Caco-2 (cell line): ENCODE results near the gene REM2. TPM values are rescaled to one million over a fixed set of nuclear protein-coding genes. Genes with fewer than 3 reads are reported as not detected.

ENCODE experiments used
- BruUV-seq: library from RNA; stranded (reverse); fragments of 400-500 nt; replicated peaks from 2 replicates; lab custom pipeline; 2021; lab: Mats Ljungman, UMichigan
- CTCF ChIA-PET: fragments of 300-600 bp; sonication (Branson Sonifier 250); formaldehyde crosslinking; loops from one replicate; lab custom pipeline; 2022; ENCODE audit warnings: antibody characterized with exemption; lab: Charles Lee
- POLR2A ChIA-PET: fragments of 300-600 bp; sonication (Branson Sonifier 250); formaldehyde crosslinking; loops from one replicate; lab custom pipeline; 2022; ENCODE audit warnings: antibody characterized with exemption; lab: Charles Lee
- DNase-seq, 2 experiments: peaks; one replicate each; pipeline versions ENCODE4 v3.0.0 to v3.0.0-alpha.2; 2020 to 2022
- H3K27me3 ChIP-seq: replicated peaks from 2 replicates; pipeline ENCODE4 v1.6.0; 2011; ENCODE audit warnings: low read length; ENCODE audit not compliant: control insufficient read depth, insufficient read depth
- H3K36me3 ChIP-seq: 2 replicates; pipeline ENCODE4 v1.5.1; 2011; ENCODE audit warnings: low read length; ENCODE audit not compliant: control insufficient read depth, insufficient read depth
- H3K4me1 ChIP-seq: fragments of 250-450 bp; sonication (Bioruptor Pico); 2 replicates; pipeline ENCODE4 v1.5.1; 2020; ENCODE audit warnings: mild to moderate bottlenecking
- H3K4me3 ChIP-seq: 2 replicates; pipeline ENCODE4 v1.5.1; 2011; ENCODE audit warnings: low read depth, mild to moderate bottlenecking, control low read depth, low read length
- H3K9me3 ChIP-seq: fragments of 250-450 bp; sonication (Bioruptor Pico); 2 replicates; pipeline ENCODE4 v1.5.1; 2020; ENCODE audit warnings: mild to moderate bottlenecking, moderate library complexity
- H3K27ac Mint-ChIP-seq: one replicate; pipeline ENCODE4 v1.8.0; 2022; ENCODE audit warnings: mixed read lengths; ENCODE audit not compliant: unreplicated experiment
- H3K27me3 Mint-ChIP-seq: one replicate; pipeline ENCODE4 v1.8.0; 2022; ENCODE audit warnings: mixed read lengths; ENCODE audit not compliant: insufficient read depth, unreplicated experiment
- H3K36me3 Mint-ChIP-seq: one replicate; pipeline ENCODE4 v1.8.0; 2022; ENCODE audit warnings: mild to moderate bottlenecking, mixed read lengths; ENCODE audit not compliant: insufficient read depth, unreplicated experiment
- H3K4me1 Mint-ChIP-seq: one replicate; pipeline ENCODE4 v1.8.0; 2022; ENCODE audit warnings: low read depth, mixed read lengths; ENCODE audit not compliant: unreplicated experiment
- H3K4me3 Mint-ChIP-seq: one replicate; pipeline ENCODE4 v1.8.0; 2022; ENCODE audit warnings: mild to moderate bottlenecking, moderate library complexity, mixed read lengths; ENCODE audit not compliant: unreplicated experiment
- H3K9me3 Mint-ChIP-seq: one replicate; pipeline ENCODE4 v1.8.0; 2022; ENCODE audit warnings: mixed read lengths; ENCODE audit not compliant: unreplicated experiment
- CTCF ChIP-seq, 2 experiments: fragments of 200-600 bp in 1 of 2; IDR thresholded peaks; 1 replicate in 1 of 2; 2 replicates in 1 of 2; pipeline versions ENCODE4 v1.5.1 to v1.8.0; 2011 to 2022; ENCODE audit warnings: antibody characterized with exemption in 1 of 2, control low read depth in 1 of 2, inconsistent platforms in 1 of 2, low read depth in 1 of 2, low read length in 1 of 2, mild to moderate bottlenecking in 1 of 2, moderate library complexity in 1 of 2; ENCODE audit not compliant: insufficient read depth in 1 of 2, severe bottlenecking in 1 of 2, unreplicated experiment in 1 of 2
- intact Hi-C: fragments of 100-400 bp; cut with micrococcal nuclease; formaldehyde crosslinking; loops from one replicate; pipeline ENCODE4 v1.10.0; 2022; ENCODE audit not compliant: unreplicated experiment
- total RNA-seq: library from RNA; stranded (reverse); gene quantifications from 2 replicates; pipeline ENCODE4 v1.2.3, GENCODE V29; 2022

Gene REM2
- total RNA-seq, 1 experiment from 2014 or later: 0.41 TPM

- Histone ChIP-seq H3K9me3 (no peaks in the 10 kb centered on the region), H3K4me1 (peaks cover 10% of the 10 kb centered on the region; the same call in 1 of the 2 replicates), H3K36me3 (no peaks in the 10 kb centered on the region; the same call in 1 of the 2 replicates), H3K4me3 (no peak overlapping the region), H3K27me3 (no peaks in the 10 kb centered on the region)
- Mint-ChIP-seq H3K9me3 (no peaks in the 10 kb centered on the region), H3K36me3 (peaks cover 6% of the 10 kb centered on the region), H3K27ac (no peak overlapping the region), H3K4me3 (no peak overlapping the region), H3K27me3 (no peaks in the 10 kb centered on the region), H3K4me1 (peaks cover 20% of the 10 kb centered on the region)
- intact Hi-C loops: no loop called here
- ChIA-PET CTCF (interaction anchor here (0.5 kb wide), 1 partner anchor 127 kb away, joined by 5 read pairs; no protein-coding TSS in a partner anchor), POLR2A (no interaction called here)
- BruUV-seq: no TSS peak
- DNase-seq: no peak
- TF ChIP-seq CTCF (IDR thresholded peaks at IDR 0.05; ENCODE audit: insufficient read depth in 1 of 2, low read depth in 1 of 2, low read length in 1 of 2, severe bottlenecking in 1 of 2, unreplicated experiment in 1 of 2): no peak
Measured at GRCh38 chr14:22935156-22935555, 52.1 kb downstream of the REM2 start.

Other genes starting within 250 kb of the REM2 start
- 0.16 and 0.18 TPM in 2 replicates for gene OR6J1, start 238.9 kb upstream of the REM2 start, total RNA-seq
- 110 and 116 TPM in 2 replicates for gene OXA1L, start 116.5 kb upstream of the REM2 start, total RNA-seq
- gene SLC7A7, start 67.8 kb upstream of the REM2 start, total RNA-seq: 380 and 443 TPM in 2 replicates
- gene MRPL52, start 53.3 kb upstream of the REM2 start, total RNA-seq: 149 TPM in 2 replicates
- 57.2 and 62.9 TPM in 2 replicates for gene MMP14, start 46.6 kb upstream of the REM2 start, total RNA-seq
- 29.6 and 34.0 TPM in 2 replicates for gene LRP10, start 11.5 kb upstream of the REM2 start, total RNA-seq
- gene RBM23, start 35.9 kb downstream of the REM2 start, total RNA-seq: 67.0 and 70.0 TPM in 2 replicates
- gene PRMT5, start 46.2 kb downstream of the REM2 start, total RNA-seq: 107 and 111 TPM in 2 replicates
- gene HAUS4, start 73.9 kb downstream of the REM2 start, total RNA-seq: 67.7 and 70.7 TPM in 2 replicates
- gene AJUBA, start 99.3 kb downstream of the REM2 start, total RNA-seq: 184 and 211 TPM in 2 replicates
- 7.2 and 7.8 TPM in 2 replicates for gene C14orf93, start 126.9 kb downstream of the REM2 start, total RNA-seq
- 172 and 189 TPM in 2 replicates for gene PSMB5, start 151.7 kb downstream of the REM2 start, total RNA-seq
- gene PSMB11, start 159.0 kb downstream of the REM2 start, total RNA-seq: not detected in 2 replicates
- 7.9 TPM in 2 replicates for gene CDH24, start 174.3 kb downstream of the REM2 start, total RNA-seq
- 193 and 201 TPM in 2 replicates for gene ACIN1, start 211.9 kb downstream of the REM2 start, total RNA-seq
- gene C14orf119, start 212.3 kb downstream of the REM2 start, total RNA-seq: 46.3 and 52.0 TPM in 2 replicates
- not detected in 2 replicates for gene CIROP, start 221.8 kb downstream of the REM2 start, total RNA-seq
- gene CEBPE, start 236.0 kb downstream of the REM2 start, total RNA-seq: not detected in 2 replicates